ENCODE measurements around the gene MZB1.
"Not testable (repeated sequence)": the region's sequence is repeated elsewhere in the genome, so short reads cannot be mapped to it uniquely, and the experiment has no call there.

Gene MZB1

DNA sequence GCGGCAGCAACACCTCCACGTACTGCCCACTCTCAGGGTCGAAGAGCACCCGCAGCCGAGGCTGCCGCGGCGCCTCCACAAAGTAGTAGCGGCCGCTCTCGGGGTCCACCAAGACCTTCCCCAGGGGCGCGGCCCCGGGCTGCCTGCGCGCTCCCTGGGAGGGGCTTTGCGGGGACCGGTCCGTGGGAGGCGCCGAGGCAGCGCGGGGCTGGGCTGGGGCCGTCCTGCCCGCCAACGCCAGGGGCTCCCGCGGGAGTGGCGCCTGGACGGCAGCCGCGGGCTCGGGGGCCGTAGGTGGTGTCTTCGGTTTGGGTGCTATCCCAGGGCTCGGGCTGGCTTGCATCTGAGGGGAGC is 2.6 kb upstream of the MZB1 start:
- TF ChIP-seq, protein P1, sequence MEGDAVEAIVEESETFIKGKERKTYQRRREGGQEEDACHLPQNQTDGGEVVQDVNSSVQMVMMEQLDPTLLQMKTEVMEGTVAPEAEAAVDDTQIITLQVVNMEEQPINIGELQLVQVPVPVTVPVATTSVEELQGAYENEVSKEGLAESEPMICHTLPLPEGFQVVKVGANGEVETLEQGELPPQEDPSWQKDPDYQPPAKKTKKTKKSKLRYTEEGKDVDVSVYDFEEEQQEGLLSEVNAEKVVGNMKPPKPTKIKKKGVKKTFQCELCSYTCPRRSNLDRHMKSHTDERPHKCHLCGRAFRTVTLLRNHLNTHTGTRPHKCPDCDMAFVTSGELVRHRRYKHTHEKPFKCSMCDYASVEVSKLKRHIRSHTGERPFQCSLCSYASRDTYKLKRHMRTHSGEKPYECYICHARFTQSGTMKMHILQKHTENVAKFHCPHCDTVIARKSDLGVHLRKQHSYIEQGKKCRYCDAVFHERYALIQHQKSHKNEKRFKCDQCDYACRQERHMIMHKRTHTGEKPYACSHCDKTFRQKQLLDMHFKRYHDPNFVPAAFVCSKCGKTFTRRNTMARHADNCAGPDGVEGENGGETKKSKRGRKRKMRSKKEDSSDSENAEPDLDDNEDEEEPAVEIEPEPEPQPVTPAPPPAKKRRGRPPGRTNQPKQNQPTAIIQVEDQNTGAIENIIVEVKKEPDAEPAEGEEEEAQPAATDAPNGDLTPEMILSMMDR (IDR thresholded peaks at IDR 0.05; ENCODE audit: low read length, missing control alignments): no peak
- no peak for DNase-seq (ENCODE audit: low read depth)
- no peak overlapping the region for H3K4me3 ChIP-seq (replicated peaks; ENCODE audit: low read depth, low read length)

GRCh38 chr5:139391570-139392323 is 2.0 kb upstream of the MZB1 start:
- no peak for DNase-seq (ENCODE audit: low read depth)
- TF ChIP-seq, protein P1 (IDR thresholded peaks at IDR 0.05; ENCODE audit: low read length, missing control alignments): no peak
- no peak overlapping the region for H3K4me3 ChIP-seq (replicated peaks; ENCODE audit: low read depth, low read length)

DNA sequence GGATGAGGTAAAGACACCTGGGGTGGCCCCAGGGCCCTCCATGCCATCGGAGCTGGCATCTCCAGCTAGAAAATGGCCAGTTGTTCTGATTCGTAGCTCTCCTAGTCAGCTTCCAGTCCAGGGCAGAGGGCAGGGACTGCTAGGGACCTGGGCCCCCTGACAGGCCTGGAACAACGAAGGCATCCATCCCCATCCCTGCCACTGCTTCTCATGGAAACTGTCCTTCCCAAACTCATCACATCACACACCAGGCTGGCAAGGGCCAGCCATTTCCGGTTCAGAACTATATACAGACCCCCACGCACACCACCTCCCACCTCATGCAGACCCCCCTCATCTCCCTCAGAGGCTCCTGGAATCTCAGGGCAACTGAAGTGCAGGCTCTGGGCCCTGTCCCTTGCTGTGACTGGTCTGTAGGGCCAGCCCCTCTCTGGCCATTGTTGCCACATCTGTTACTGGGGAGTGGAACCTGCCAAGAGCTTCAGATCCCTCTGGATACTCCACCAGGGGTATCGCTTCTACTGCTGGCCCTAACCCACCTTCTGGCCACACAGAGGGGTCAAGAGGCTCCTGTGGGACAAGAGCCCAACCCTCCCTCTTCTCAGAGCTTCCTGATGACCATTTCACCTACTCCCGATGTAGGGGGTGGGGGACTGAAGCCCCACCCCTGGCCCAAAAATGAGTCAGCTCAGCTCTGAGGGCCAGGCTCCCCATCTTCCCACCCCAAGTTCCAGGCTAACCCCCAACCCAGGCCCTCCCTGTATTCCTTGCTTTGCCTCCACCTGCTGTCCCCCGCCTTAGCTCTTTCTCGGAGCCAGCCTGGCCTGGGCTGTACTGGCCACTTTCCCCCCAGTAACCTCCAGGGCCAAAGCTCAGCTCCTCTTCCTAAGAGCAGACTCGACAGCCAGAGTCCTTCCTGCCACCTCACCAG is 1.2 kb upstream of the MZB1 start:
- TF ChIP-seq, protein P1 (IDR thresholded peaks at IDR 0.05; ENCODE audit: low read length, missing control alignments): no peak
- no peak for DNase-seq (ENCODE audit: low read depth)
- H3K4me3 ChIP-seq (replicated peaks; ENCODE audit: low read depth, low read length): no peak overlapping the region

DNA sequence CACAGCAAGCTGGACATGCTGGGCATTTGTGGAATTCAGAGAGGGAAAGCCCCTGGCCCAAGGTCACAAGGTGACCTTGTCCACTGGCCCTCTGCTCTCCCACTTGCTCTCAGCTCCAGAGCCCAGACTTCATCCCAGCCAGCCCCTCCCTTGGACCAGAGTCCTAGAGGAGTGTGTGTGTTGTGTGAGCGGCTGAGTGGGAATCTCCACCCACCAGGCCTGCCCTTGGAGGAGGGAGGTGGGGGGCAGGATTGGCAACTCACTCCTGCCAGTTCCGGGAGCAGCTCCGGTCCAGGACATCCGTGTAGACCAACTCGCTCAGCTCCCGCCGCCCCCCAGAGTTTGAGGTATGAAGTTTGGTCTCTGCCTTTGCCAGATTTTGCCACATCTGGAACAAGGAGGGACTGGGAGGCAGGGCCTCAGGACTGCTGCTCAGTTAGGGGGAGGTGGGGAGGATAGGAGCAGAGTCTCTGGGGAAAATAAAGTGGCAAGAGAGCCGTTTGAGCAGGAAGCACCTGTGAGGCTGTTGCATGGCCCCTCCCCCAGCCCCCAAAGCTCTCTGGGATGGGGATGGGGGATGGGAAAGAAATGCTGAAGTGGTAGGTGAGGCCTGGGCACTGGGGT is 1.4 kb downstream of the MZB1 start:
- H3K4me3 ChIP-seq (replicated peaks; ENCODE audit: low read depth, low read length): no peak overlapping the region

DNA sequence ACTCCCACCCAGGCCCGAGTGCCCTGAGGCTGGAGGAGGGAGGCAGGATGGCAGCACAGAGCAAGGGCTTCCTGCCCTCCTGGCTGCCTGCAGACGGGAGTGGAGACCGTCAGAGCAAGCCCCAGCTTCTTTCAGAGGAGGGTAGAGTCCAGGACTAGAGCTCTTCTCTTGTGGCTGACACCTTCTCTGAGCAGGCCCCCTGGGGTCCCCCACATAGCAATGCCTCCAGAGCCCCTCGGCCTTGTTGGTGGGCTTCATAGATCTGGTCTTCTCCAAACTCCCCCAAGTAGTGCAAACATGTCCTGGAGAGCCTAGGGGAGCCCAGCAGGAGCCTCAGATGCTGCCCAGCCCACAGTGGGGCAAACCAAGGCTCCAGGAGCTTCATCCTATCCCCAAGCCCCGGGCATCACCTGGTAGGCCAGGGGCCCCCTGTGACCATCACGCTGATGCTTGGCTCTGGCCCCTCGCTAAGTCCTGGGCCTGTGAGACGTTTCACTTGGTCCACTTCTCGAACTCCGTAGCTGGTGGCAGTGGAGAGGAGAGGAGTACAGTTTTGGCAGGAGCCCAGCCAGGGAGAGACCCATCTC is 2.0 kb downstream of the MZB1 start:
- H3K4me3 ChIP-seq (replicated peaks; ENCODE audit: low read depth, low read length): no peak overlapping the region
- TF ChIP-seq, protein P1 (IDR thresholded peaks at IDR 0.05; ENCODE audit: low read length, missing control alignments): no peak

More for the DNA sequence above, 1.4 kb downstream of the MZB1 start:
- no peak for DNase-seq (ENCODE audit: low read depth)
- TF ChIP-seq, protein P1 (IDR thresholded peaks at IDR 0.05; ENCODE audit: low read length, missing control alignments): no peak

DNA sequence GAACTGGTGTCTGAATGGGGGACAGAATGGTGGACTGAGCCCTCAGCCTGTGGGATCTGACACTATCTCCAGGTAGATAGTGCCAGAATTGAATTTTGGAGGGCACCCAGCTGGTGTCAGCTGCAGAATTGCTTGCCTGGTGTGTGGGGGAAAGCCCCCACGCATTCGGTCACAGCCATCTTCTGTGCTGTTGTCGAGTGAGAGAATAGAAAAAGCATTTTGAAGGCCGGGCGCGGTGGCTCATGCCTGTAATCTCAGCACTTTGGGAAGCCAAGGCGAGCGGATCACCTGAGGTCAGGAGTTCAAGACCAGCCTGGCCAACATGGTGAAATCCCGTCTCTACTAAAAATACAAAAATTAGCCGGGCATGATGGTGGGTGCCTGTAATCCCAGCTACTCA is 2.8 kb downstream of the MZB1 start:
- not testable (repeated sequence) for H3K4me3 ChIP-seq (replicated peaks; ENCODE audit: low read depth, low read length); DNase-seq (ENCODE audit: low read depth)

More for the DNA sequence above, 2.0 kb downstream of the MZB1 start:
- DNase-seq (ENCODE audit: low read depth): no peak

DNA sequence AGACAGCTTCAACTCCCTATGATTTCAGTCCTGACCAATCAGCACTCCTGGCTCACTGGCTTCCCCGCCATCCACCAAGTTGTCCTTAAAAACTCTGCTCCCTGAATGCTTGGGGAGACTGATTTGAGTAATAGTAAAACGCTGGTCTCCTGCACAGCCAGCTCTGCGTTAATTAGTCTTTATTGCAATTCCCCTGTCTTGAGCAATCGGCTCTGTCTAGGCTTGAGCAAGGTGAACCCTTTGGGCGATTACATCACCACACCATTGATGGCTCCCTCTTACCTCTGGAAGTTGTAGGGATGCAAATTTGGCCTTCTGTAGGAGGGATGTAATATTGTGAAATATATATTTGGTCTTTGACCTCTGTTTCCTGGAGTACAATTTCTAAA is 3.7 kb downstream of the MZB1 start:
- DNase-seq (ENCODE audit: low read depth): no peak
- H3K4me3 ChIP-seq (replicated peaks; ENCODE audit: low read depth, low read length): no peak overlapping the region
- TF ChIP-seq, protein P1 (IDR thresholded peaks at IDR 0.05; ENCODE audit: low read length, missing control alignments): no peak
